GM19023 (cell line): ENCODE results near the gene ZC3H12A.
"Not testable (repeated sequence)": the region's sequence is repeated elsewhere in the genome, so short reads cannot be mapped to it uniquely, and the experiment has no call there.

Source experiments
- ATAC-seq: cut with Tn5 transposase; IDR thresholded peaks from one replicate; pipeline ENCODE4 v1.9.1; 2021; ENCODE audit warnings: mild to moderate bottlenecking, moderate library complexity; ENCODE audit not compliant: unreplicated experiment

The ZC3H12A gene

GRCh38 chr1:37498872-37499617 is 24.7 kb downstream of the ZC3H12A start:
- ATAC-seq, result no peak

DNA sequence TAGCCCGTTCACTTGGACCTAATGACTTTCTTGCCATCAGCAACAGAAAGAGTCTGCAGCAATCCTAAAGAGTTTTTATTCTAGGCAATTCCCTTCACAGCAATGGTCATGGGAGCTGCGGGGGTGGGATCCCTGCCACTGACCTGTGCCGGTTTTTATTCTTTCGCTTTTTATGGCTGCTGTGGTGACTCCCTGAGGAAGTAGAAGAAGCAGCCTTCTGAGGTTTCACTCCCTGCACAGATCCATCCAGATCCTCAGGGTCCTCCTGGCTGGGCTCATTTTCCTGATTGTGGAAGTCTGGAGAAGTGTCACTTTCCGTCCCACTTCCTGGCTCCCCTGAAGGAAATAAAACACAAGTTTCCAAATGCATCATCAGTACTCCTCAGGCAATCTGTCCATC is 27.3 kb downstream of the ZC3H12A start:
- no peak for ATAC-seq

- no peak for ATAC-seq
These were observed 27.7 kb downstream of the ZC3H12A start for GRCh38 chr1:37502104-37502503.

GRCh38 chr1:37502791-37503190 is 28.4 kb downstream of the ZC3H12A start:
- ATAC-seq, result not testable (repeated sequence)

- no peak for ATAC-seq
These were observed 32.4 kb downstream of the ZC3H12A start for GRCh38 chr1:37506740-37507139.

- ATAC-seq, result no peak
These were observed 34.8 kb downstream of the ZC3H12A start for GRCh38 chr1:37509181-37509580.

- no peak for ATAC-seq
These were observed 39.5 kb downstream of the ZC3H12A start for GRCh38 chr1:37513795-37514349.

DNA sequence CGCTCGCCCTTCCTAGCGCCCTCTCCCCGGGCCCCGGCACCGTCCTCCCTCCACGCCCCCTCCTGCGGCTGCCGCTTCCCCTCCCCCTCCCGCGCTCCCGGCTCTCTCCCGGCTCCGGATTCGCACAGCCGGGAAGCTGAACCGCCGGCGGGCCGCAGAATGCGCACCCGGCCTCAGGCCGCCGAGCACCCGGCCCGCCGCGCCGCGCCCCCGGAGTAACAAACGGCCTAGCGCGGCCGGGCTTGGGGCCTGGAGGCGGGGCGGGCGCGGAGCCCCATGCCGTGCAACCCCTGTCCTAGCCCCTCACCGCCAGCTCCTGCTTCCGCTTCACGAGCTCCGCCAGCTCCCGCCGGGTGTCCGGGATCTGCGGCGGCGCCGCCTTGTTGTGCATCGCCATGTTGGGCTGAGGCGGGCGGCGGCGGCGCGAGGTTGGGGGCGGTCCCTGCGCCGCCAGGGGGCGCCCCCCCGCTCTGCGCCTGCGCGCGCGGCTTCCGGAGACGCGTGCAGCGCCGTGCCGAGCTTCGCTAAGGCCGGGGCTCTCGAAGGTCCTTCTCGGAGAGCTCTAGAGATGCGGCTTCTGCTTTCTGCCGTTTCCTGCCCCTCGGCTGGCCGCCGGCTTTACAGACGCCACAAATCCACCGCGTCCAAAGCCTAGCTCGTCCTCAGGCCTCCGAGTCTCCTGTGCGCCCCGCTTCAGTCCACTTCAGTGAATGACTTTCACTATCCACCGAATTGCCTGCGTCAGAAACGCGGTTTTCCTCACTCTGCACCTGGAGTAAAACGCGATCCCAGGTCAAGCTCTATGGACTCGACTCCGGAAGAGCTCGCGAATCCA is 40.2 kb downstream of the ZC3H12A start, which contains the start of gene MEAF6:
TSS of gene MEAF6 (minus strand) at position 417 of the 835 bp plus-strand sequence. CDS start at position 397, 20 bp downstream.
- peak; percentile 94 for ATAC-seq

DNA sequence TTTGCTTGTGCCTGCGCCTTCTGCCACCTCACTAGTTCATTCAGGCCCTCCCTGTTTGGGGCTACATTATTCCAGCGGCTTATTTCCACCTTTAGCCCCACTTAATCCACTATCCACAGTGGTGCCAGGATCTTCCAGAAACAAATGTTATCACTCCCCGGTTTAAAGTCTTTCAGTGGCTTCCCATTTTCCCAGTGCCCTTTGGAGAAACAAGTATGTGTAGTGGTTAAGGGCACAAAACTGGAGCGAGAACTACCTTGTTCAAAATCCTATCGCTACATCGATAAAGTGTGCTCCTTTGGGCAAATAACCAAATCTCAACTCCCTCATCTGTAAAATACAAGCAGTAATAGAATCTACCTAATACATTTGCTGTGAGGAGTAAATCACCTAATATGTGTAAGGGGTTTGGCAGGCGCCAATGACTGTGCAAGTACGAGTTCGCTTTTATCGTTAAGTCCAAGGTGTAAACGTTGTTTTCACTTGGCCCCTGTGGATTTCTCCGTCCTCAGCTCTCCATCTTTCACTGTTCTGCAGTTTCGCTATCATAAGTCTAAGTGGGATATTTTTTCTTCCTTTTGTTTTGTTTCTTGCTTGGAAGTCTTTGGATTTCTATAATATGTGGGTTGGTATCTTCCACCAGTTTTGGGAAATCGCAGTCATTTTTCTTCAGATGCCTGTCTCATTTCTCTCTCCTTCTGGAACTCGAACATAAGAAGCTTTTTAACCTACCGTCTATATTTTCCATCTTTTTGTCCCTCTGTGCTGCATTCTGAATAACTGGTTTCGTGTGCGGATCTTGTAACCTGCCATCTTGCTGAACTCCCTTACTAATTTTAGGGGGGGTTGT is 41.0 kb downstream of the ZC3H12A start:
- ATAC-seq, result no peak

DNA sequence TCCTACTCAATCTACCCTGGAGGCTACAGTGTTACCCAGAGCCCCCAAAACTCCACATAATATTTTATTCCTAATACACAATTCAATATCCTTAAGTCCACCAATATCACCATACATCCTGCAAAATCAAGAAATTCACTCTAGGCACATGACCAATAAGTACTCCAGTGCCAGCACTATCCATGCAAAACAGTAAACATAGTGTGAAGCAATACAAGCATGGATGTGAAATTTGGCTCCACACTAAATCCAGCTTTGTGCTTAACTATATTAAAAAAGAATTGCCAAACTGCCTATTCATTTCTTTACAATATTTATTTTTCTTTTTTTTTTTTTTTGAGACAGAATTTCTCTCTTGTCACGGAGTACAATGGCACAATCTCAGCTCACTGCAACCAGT is 43.2 kb downstream of the ZC3H12A start:
- ATAC-seq, result no peak

DNA sequence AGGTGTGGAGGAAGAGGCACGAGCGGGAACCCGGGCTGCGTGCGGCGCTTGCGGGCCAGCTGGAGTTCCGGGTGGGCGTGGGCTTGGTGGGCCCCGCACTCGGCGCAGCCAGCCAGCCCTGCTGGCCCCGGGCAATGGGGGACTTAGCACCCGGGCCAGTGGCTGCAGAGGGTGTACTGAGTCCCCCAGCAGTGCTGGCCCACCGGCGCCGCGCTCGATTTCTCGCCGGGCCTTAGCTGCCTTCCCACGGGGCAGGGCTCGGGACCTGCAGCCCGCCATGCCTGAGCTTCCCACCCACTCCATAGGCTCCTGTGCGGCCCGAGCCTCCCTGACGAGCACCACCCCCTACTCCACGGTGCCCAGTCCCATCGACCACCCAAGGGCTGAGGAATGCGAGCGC is 43.9 kb downstream of the ZC3H12A start:
- ATAC-seq, result not testable (repeated sequence)

DNA sequence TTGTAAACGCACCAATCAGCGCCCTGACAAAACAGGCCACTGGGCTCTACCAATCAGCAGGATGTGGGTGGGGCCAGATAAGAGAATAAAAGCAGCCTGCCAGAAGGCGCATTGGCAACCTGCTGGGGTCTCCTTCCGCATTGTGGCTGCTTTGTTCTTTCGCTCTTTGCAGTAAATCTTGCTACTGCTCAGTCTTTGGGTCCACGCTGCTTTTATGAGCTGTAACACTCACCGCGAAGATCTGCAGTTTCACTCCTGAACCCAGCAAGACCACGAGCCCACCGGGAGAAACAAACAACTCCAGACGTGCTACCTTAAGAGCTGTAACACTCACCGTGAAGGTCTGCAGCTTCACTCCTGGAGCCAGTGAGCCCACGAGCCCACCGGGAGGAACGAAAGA is 44.5 kb downstream of the ZC3H12A start:
- not testable (repeated sequence) for ATAC-seq

GRCh38 chr1:37519613-37520012 is 45.2 kb downstream of the ZC3H12A start:
- ATAC-seq, result no peak

DNA sequence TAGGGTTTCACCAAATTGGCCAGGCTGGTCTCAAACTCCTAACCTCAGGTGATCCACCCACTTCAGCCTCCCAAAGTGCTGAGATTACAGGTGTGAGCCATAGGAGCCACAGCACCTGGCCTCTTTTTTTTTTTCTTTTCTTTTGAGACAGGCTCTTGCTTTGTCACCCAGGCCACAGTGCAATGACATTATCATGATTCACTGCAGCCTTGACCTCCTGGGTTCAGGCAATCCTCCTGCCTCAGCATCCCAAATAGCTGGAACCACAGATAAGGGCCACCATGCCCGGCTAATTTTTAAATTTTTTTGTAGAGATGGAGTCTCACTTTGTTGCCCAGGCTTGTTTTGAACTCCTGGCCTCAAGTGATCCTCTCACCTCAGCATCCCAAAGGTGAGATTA is 55.5 kb downstream of the ZC3H12A start:
- not testable (repeated sequence) for ATAC-seq

- ATAC-seq, result not testable (repeated sequence)
These were observed 58.2 kb downstream of the ZC3H12A start for GRCh38 chr1:37532418-37533156.

DNA sequence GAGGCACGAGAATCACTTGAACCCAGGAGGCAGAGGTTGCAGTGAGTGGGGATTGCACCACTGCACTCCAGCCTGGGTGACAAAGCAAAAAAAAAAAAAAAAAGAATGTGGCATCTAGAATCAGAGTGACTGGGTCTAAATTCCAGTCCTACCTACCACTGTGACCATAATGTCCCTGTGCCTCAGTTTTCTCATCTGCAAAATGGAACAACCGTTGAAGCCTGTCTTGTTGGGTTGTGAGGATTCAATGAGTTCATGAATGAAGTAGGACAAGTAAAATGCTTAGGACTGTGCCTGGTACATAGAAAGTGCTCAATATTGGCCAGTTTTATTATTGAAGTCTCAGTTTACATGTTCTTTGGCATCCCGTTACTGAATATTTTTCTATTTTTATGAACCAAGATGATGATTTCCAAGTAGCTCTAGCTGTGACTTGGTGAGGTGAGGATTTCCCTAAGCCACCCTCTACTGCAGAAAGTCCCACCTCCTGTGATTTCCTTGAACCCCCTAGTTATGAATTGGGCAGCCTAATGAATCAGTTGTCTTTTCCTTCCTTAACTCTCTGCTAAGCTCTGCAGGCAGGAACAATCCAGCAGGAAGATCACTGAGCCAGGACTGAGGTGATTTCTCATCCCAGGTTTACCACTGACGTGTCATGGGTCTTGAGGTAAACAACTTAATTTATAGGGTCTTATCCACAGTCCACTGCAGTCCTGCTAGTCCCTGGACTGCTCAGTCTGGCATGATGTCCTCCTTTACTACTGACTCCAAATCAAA is 59.1 kb downstream of the ZC3H12A start:
- no peak for ATAC-seq
